ENCODE measurements around the gene GHRL. TPM values are rescaled to one million over a fixed set of nuclear protein-coding genes. Genes with fewer than 3 reads are reported as not detected.
A peak's percentile ranks its signal among the peaks of the same experiment; 100 is the strongest.

Gene GHRL
- total RNA-seq, 1 experiment from 2014 or later: 0.85 TPM

DNA sequence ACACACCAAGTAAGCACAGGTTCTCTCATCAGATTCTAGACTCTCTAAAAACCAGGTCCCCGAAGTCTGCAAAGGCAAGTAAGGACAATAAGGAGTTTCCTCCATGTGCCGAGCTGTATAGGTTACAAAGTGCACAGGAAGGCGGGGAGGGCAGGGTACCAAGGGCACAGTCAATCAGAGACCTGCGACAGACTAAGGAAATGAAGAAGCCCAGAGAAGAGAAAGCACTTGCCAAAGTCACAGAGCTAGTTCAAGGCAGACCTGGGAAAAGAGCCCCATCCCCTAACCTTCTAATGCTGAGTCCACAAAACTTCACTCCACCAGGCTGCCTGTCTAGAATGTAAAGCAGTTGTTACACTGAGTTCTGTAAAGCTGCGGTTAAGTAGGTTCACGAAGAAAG, 26.5 kb upstream of the GHRL start:
- no TSS peak for BruUV-seq (replicated peaks)
- H3K36me3 Mint-ChIP-seq (ENCODE audit: insufficient read depth, unreplicated experiment): peaks cover 36% of the 10 kb centered on the region
- H3K27ac Mint-ChIP-seq (ENCODE audit: unreplicated experiment): no peak overlapping the region
- no peaks in the 10 kb centered on the region for H3K9me3 Mint-ChIP-seq (ENCODE audit: low read depth, unreplicated experiment)
- DNase-seq: no peak
- peak overlapping the region; percentile 82 for H3K4me3 Mint-ChIP-seq (ENCODE audit: low read depth, unreplicated experiment)
- TF ChIP-seq, protein P1, sequence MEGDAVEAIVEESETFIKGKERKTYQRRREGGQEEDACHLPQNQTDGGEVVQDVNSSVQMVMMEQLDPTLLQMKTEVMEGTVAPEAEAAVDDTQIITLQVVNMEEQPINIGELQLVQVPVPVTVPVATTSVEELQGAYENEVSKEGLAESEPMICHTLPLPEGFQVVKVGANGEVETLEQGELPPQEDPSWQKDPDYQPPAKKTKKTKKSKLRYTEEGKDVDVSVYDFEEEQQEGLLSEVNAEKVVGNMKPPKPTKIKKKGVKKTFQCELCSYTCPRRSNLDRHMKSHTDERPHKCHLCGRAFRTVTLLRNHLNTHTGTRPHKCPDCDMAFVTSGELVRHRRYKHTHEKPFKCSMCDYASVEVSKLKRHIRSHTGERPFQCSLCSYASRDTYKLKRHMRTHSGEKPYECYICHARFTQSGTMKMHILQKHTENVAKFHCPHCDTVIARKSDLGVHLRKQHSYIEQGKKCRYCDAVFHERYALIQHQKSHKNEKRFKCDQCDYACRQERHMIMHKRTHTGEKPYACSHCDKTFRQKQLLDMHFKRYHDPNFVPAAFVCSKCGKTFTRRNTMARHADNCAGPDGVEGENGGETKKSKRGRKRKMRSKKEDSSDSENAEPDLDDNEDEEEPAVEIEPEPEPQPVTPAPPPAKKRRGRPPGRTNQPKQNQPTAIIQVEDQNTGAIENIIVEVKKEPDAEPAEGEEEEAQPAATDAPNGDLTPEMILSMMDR (IDR thresholded peaks at IDR 0.05; ENCODE audit: unreplicated experiment): no peak
- no peaks in the 10 kb centered on the region for H3K4me1 Mint-ChIP-seq (ENCODE audit: low read depth, unreplicated experiment)
- CTCF ChIA-PET: no interaction called here
- intact Hi-C loops (cut with micrococcal nuclease; ENCODE audit: unreplicated experiment): no loop called here
- peaks cover 12% of the 10 kb centered on the region for H3K27me3 Mint-ChIP-seq (ENCODE audit: unreplicated experiment)

DNA sequence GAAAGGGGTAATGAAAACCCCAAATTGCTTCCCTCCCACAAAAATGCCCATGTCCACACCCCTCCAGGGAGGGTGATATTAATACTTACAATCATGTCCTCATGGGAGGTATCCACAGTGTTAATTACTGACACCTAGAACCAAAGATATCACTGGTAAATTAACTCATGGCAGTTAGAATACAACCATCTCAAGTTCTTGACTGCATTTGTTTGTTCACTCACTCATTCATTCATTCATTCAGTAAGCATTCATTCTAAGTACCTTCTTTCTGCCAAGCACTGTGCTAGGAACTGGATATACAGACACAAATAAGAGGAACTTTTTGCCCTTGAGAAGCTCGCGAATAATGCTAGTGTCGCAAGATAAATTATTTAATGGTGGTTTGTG, 25.2 kb upstream of the GHRL start:
- no peaks in the 10 kb centered on the region for H3K4me1 Mint-ChIP-seq (ENCODE audit: low read depth, unreplicated experiment)
- CTCF ChIA-PET: no interaction called here

DNA sequence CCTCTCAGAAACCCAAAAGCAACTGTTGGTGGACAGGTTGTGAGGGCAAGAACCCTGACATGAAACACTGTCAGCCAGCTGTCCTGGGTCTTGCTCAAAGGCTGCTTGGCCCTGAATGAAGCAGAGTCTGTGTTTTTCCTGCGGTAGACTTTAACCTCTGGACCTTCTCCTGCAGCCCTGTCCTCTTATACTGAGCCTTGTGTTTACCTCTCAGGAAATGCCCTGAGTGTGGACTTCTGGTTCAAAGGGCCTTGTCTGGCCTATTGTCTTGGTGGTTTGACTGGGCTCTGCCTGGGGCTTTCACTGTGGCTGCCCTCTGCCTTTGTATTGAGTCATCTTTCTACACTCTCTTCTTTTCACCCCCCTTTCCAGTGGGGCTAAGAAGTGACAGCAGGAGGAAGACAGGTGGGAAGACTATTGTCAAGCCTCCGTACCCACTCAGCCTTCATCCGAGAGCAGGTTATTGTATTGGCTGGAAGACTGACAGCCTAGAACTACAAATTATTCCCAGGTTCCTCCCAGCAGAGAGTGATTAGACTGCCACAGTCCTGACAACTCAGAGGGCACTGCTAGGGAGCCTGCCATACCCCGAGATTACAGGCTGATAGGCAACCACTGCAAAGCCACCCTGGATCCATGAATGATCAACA, 24.7 kb upstream of the GHRL start:
- Mint-ChIP-seq H3K4me1 (ENCODE audit: low read depth, unreplicated experiment) (no peaks in the 10 kb centered on the region), H3K36me3 (ENCODE audit: insufficient read depth, unreplicated experiment) (peaks cover 44% of the 10 kb centered on the region), H3K27ac (ENCODE audit: unreplicated experiment) (no peak overlapping the region), H3K4me3 (ENCODE audit: low read depth, unreplicated experiment) (no peak overlapping the region), H3K27me3 (ENCODE audit: unreplicated experiment) (no peaks in the 10 kb centered on the region), H3K9me3 (ENCODE audit: low read depth, unreplicated experiment) (no peaks in the 10 kb centered on the region)
- TF ChIP-seq, protein P1 (IDR thresholded peaks at IDR 0.05; ENCODE audit: unreplicated experiment): no peak
- BruUV-seq (replicated peaks): no TSS peak
- DNase-seq: no peak
- intact Hi-C loops (cut with micrococcal nuclease; ENCODE audit: unreplicated experiment): no loop called here
- CTCF ChIA-PET: interaction anchor here (0.6 kb wide), 1 partner anchor 113 kb away, joined by 3 read pairs; no protein-coding TSS in a partner anchor

More for the DNA sequence above, 25.2 kb upstream of the GHRL start:
- DNase-seq: no peak
- peaks cover 41% of the 10 kb centered on the region for H3K36me3 Mint-ChIP-seq (ENCODE audit: insufficient read depth, unreplicated experiment)
- H3K27ac Mint-ChIP-seq (ENCODE audit: unreplicated experiment): no peak overlapping the region
- no peaks in the 10 kb centered on the region for H3K27me3 Mint-ChIP-seq (ENCODE audit: unreplicated experiment)
- intact Hi-C loops (cut with micrococcal nuclease; ENCODE audit: unreplicated experiment): no loop called here
- no peak overlapping the region for H3K4me3 Mint-ChIP-seq (ENCODE audit: low read depth, unreplicated experiment)
- TF ChIP-seq, protein P1 (IDR thresholded peaks at IDR 0.05; ENCODE audit: unreplicated experiment): no peak
- H3K9me3 Mint-ChIP-seq (ENCODE audit: low read depth, unreplicated experiment): no peaks in the 10 kb centered on the region
- BruUV-seq (replicated peaks): no TSS peak

DNA sequence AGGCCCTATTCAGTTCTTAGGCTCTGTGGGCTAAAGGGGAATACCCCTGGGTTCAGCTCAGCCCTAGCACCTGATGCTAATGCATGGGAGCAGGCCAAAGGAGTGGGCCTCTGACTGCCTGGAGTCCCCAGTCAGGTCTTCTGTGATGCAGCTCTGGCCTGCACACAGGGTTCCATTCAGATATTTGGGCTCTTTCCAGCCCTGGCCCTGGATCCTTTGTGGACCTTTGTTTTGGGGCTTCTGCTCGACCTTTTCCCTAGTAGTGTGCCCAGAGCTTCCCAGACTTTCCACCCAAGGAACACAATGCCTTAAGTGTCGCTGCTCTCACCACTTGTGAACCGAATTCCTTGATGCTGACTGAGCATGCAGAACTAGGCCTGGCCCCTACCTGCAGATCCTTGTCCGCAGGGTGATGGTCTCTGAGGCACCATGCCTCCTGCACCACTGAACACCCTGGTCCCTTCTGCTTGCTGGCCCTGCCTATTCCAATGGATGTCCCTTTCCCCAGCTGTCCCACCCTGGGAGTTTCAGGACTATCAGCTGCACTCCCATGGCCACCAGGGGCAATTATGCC, 23.1 kb upstream of the GHRL start:
- Mint-ChIP-seq H3K36me3 (ENCODE audit: insufficient read depth, unreplicated experiment) (peaks cover 48% of the 10 kb centered on the region), H3K4me1 (ENCODE audit: low read depth, unreplicated experiment) (no peaks in the 10 kb centered on the region), H3K27ac (ENCODE audit: unreplicated experiment) (no peak overlapping the region), H3K27me3 (ENCODE audit: unreplicated experiment) (no peaks in the 10 kb centered on the region), H3K4me3 (ENCODE audit: low read depth, unreplicated experiment) (no peak overlapping the region), H3K9me3 (ENCODE audit: low read depth, unreplicated experiment) (no peaks in the 10 kb centered on the region)
- intact Hi-C loops (cut with micrococcal nuclease; ENCODE audit: unreplicated experiment): no loop called here
- CTCF ChIA-PET: no interaction called here
- DNase-seq: no peak
- no TSS peak for BruUV-seq (replicated peaks)
- TF ChIP-seq, protein P1 (IDR thresholded peaks at IDR 0.05; ENCODE audit: unreplicated experiment): no peak

Data from Calu3 (cell line).